HG02678 (cell line): ENCODE measurements around the gene GOLGA8S.
"Not testable (repeated sequence)": the region's sequence is repeated elsewhere in the genome, so short reads cannot be mapped to it uniquely, and the experiment has no call there.

Experiments used
- ATAC-seq: cut with Tn5 transposase; IDR thresholded peaks from one replicate; pipeline ENCODE4 v1.9.1; 2021; ENCODE audit warnings: mild to moderate bottlenecking, moderate library complexity; ENCODE audit not compliant: unreplicated experiment

The GOLGA8S gene

GRCh38 chr15:23395832-23396231, 41.3 kb downstream of the GOLGA8S start:
- no peak for ATAC-seq

DNA sequence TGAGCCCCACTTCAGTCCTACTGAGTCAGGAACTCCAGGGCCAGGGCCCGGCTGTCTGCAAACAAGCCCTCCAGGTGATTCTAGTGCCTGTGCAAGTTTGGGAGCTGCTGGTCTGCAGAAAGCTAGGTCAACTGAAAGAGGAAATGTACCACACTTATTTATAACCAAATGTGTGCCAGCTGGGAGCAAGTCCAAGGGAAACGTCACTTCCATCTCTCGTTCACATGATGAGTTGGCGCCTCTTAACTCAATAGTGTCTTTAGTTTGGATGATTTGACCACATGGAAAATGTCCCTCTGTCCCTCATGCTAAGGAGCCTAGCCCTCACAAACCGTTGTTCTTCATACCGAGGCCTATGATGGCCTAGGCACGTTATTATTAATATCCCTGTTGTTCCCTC, 43.2 kb downstream of the GOLGA8S start:
- no peak for ATAC-seq

GRCh38 chr15:23398357-23398756, 43.8 kb downstream of the GOLGA8S start:
- ATAC-seq: not testable (repeated sequence)

DNA sequence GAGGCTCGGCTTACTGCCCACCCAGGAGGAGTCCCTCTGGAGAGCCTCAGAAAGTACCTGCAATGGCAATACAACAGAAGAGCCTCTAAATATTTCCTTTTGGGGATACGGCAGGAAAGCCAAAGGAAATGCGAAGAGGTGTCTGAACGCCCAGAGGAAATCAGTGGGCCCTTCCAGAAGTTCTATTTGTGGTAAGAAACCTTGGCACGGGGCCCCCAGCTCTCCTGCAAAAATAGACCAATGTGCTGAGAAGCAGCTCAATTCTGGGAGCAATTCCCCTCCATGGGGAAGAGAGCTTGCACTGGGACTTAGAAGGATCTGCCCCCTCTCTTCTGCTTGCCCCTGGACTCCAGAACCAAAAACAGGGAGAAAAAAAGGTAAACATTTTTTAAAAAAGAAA, 44.7 kb downstream of the GOLGA8S start:
- not testable (repeated sequence) for ATAC-seq

- ATAC-seq: no peak
Observed at GRCh38 chr15:23401627-23402026, 47.1 kb downstream of the GOLGA8S start.

DNA sequence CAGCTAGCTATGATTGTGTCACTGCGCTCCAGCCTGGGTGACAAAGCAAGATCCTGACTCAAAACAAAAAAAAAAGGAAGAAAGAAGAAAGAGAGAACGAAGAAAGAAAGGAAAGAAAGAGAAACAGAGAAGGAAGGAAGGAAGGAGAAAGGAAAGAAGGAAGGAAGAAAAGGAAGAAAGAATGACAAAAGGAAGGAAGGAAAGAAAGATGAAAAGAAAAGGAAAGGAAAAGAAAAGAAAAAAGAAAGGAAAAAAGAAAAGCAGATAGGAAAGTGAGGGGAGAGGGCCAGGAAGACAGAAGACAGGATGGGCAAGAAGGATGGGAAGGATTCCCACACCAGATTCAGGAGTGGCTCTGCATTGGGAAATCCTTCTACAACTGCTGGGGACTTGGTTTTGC, 47.6 kb downstream of the GOLGA8S start:
- ATAC-seq: no peak

GRCh38 chr15:23402544-23402943, 48.0 kb downstream of the GOLGA8S start:
- ATAC-seq: no peak

DNA sequence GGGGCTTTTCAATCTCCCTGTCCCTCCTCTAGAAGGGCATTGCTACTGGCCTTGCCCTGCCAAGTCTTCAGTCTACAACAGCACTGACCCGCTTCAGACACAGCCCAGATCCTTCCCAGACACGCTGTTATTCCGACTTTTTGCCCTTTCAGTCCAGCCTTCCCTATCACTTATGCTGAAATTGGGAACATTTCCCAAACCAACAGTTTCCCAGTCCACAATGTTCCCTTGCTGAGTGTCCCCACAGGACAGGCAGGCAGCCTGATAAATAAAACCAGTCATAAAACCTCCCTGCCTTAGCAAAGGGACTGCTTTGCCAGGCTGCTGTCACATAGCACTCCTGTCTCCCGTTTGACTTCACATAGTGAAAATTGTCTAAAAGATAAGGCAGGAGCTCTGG, 49.0 kb downstream of the GOLGA8S start:
- no peak for ATAC-seq

DNA sequence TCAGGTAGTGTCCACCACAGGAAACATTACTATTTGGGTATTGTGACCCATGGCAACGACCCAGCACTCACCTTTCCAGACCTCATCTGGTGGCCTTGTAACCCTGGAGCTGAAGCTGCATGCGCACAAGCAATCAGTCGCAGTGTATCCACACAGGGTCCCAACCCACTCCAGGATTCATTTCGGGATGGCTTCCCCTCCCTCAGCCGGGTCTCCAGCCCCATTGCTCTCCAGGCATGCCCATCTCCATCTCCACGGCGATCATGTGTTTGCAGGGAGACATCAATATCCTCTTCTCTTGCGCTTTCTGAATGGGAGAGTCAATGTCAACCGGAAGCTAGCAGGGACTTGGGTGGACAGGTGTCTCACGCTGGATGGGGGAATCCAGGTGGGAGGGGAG, 57.3 kb downstream of the GOLGA8S start:
- ATAC-seq: no peak

GRCh38 chr15:23412881-23413600, 58.5 kb downstream of the GOLGA8S start:
- ATAC-seq: not testable (repeated sequence)
